Panc1 (cell line): ENCODE data around the gene ZBTB48.

ENCODE experiments used
- CTCF ChIP-seq: fragments of 450-650 bp; IDR thresholded peaks from 2 replicates; pipeline ENCODE4 v1.5.1; 2017; ENCODE audit warnings: mild to moderate bottlenecking
- POLR2AphosphoS5 ChIP-seq: IDR thresholded peaks from 2 replicates; pipeline ENCODE4 v1.6.1; 2012; ENCODE audit warnings: mild to moderate bottlenecking, low read depth, low read length, moderate library complexity
- SIN3A ChIP-seq: IDR thresholded peaks from 2 replicates; pipeline ENCODE4 v1.6.1; 2012; ENCODE audit warnings: low read depth, mild to moderate bottlenecking, low read length, moderate library complexity, borderline replicate concordance; ENCODE audit not compliant: insufficient read depth
- TCF7L2 ChIP-seq: IDR thresholded peaks from 2 replicates; pipeline ENCODE4 v1.6.1; 2011; ENCODE audit warnings: mild to moderate bottlenecking, low read depth, low read length, inconsistent platforms
- TF ChIP-seq, protein P1 (sequence below), 2 experiments: IDR thresholded peaks; 2 replicates each; pipeline ENCODE4 v1.6.1; 2011 to 2012; ENCODE audit warnings: low read depth in 2 of 2, control low read depth in 1 of 2, low read length in 1 of 2, mild to moderate bottlenecking in 1 of 2, moderate library complexity in 1 of 2; ENCODE audit not compliant: insufficient read depth in 1 of 2

- no peak for TF ChIP-seq TCF7L2
- TF ChIP-seq CTCF: no peak
- TF ChIP-seq, protein P1, sequence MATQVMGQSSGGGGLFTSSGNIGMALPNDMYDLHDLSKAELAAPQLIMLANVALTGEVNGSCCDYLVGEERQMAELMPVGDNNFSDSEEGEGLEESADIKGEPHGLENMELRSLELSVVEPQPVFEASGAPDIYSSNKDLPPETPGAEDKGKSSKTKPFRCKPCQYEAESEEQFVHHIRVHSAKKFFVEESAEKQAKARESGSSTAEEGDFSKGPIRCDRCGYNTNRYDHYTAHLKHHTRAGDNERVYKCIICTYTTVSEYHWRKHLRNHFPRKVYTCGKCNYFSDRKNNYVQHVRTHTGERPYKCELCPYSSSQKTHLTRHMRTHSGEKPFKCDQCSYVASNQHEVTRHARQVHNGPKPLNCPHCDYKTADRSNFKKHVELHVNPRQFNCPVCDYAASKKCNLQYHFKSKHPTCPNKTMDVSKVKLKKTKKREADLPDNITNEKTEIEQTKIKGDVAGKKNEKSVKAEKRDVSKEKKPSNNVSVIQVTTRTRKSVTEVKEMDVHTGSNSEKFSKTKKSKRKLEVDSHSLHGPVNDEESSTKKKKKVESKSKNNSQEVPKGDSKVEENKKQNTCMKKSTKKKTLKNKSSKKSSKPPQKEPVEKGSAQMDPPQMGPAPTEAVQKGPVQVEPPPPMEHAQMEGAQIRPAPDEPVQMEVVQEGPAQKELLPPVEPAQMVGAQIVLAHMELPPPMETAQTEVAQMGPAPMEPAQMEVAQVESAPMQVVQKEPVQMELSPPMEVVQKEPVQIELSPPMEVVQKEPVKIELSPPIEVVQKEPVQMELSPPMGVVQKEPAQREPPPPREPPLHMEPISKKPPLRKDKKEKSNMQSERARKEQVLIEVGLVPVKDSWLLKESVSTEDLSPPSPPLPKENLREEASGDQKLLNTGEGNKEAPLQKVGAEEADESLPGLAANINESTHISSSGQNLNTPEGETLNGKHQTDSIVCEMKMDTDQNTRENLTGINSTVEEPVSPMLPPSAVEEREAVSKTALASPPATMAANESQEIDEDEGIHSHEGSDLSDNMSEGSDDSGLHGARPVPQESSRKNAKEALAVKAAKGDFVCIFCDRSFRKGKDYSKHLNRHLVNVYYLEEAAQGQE (IDR thresholded peaks at IDR 0.05; ENCODE audit: insufficient read depth in 1 of 2, low read depth in 2 of 2, low read length in 1 of 2): no peak
- TF ChIP-seq SIN3A: no peak
- no peak for TF ChIP-seq POLR2AphosphoS5
These were observed 49.2 kb upstream of the ZBTB48 start for GRCh38 chr1:6530504-6531160.
